SK-N-SH treated with all-trans-retinoic acid at 6 μM for 48 hours (cell line): ENCODE results near the gene MAP3K14.

ENCODE experiments used
- ATAC-seq: fragments of 200-7000 bp; cut with Tn5 transposase; 3 replicates; pipeline ENCODE4 v1.9.1; 2020; ENCODE audit warnings: mild to moderate bottlenecking, moderate library complexity
- ARNTL ChIP-seq: fragments of 450-650 bp; formaldehyde crosslinking; IDR thresholded peaks from 2 replicates; pipeline ENCODE4 v1.5.0; 2020; ENCODE audit warnings: low read depth, mild to moderate bottlenecking, moderate library complexity, borderline replicate concordance
- BACH2 ChIP-seq: fragments of 250-450 bp; sonication (Bioruptor Pico); IDR thresholded peaks from 2 replicates; pipeline ENCODE4 v1.9.0; 2021; ENCODE audit warnings: mild to moderate bottlenecking, borderline replicate concordance
- CSDC2 ChIP-seq: fragments of 250-450 bp; sonication (Bioruptor Pico); IDR thresholded peaks from 2 replicates; pipeline ENCODE4 v1.5.0; 2020; ENCODE audit warnings: mild to moderate bottlenecking, moderate library complexity
- CSRNP3 ChIP-seq: fragments of 250-450 bp; sonication (Bioruptor Pico); IDR thresholded peaks from 2 replicates; pipeline ENCODE4 v1.5.1; 2021; ENCODE audit warnings: mild to moderate bottlenecking, moderate library complexity
- ESRRG ChIP-seq: fragments of 250-450 bp; sonication (Bioruptor Pico); IDR thresholded peaks from 2 replicates; pipeline ENCODE4 v1.6.1; 2021; ENCODE audit warnings: mild to moderate bottlenecking
- ISL1 ChIP-seq: fragments of 250-450 bp; sonication (Bioruptor Pico); IDR thresholded peaks from 2 replicates; pipeline ENCODE4 v2.1.2; 2022; ENCODE audit warnings: mild to moderate bottlenecking, moderate library complexity
- OSR1 ChIP-seq: fragments of 250-450 bp; sonication (Bioruptor Pico); IDR thresholded peaks from 2 replicates; pipeline ENCODE4 v1.8.0; 2022; ENCODE audit warnings: moderate library complexity, mild to moderate bottlenecking, inconsistent platforms
- PATZ1 ChIP-seq: fragments of 250-450 bp; sonication (Bioruptor Pico); IDR thresholded peaks from 2 replicates; pipeline ENCODE4 v1.8.0; 2020; ENCODE audit warnings: mild to moderate bottlenecking, moderate library complexity, borderline replicate concordance
- PPARA ChIP-seq: fragments of 250-450 bp; sonication (Bioruptor Pico); IDR thresholded peaks from 2 replicates; pipeline ENCODE4 v1.5.0; 2020; ENCODE audit warnings: mild to moderate bottlenecking, borderline replicate concordance
- RARB ChIP-seq: fragments of 250-450 bp; sonication (Bioruptor Pico); IDR thresholded peaks from 2 replicates; pipeline ENCODE4 v1.8.0; 2021; ENCODE audit warnings: mild to moderate bottlenecking, moderate library complexity
- SNAI2 ChIP-seq: fragments of 250-450 bp; sonication (Bioruptor Pico); IDR thresholded peaks from 2 replicates; pipeline ENCODE4 v1.5.0; 2020; ENCODE audit warnings: mild to moderate bottlenecking, moderate library complexity
- TCF4 ChIP-seq: fragments of 250-450 bp; sonication (Bioruptor Pico); IDR thresholded peaks from 2 replicates; pipeline ENCODE4 v1.8.0; 2021; ENCODE audit warnings: mild to moderate bottlenecking, moderate library complexity, borderline replicate concordance
- TSHZ2 ChIP-seq: fragments of 250-450 bp; sonication (Bioruptor Pico); IDR thresholded peaks from 2 replicates; pipeline ENCODE4 v1.5.0; 2020; ENCODE audit warnings: mild to moderate bottlenecking, moderate library complexity
- ZC3H10 ChIP-seq: fragments of 250-450 bp; sonication (Bioruptor Pico); IDR thresholded peaks from 2 replicates; pipeline ENCODE4 v1.5.1; 2021; ENCODE audit warnings: mild to moderate bottlenecking, moderate library complexity
- ZFP3 ChIP-seq: fragments of 250-450 bp; sonication (Bioruptor Pico); IDR thresholded peaks from 2 replicates; pipeline ENCODE4 v1.5.0; 2020; ENCODE audit warnings: mild to moderate bottlenecking, moderate library complexity
- ZFP30 ChIP-seq: fragments of 450-650 bp; formaldehyde crosslinking; IDR thresholded peaks from 2 replicates; pipeline ENCODE4 v1.5.0; 2022; ENCODE audit warnings: mild to moderate bottlenecking, moderate library complexity
- ZNF565 ChIP-seq: fragments of 450-650 bp; formaldehyde crosslinking; conservative IDR thresholded peaks from 2 replicates; pipeline ENCODE4 v1.5.0; 2020; ENCODE audit warnings: low read depth, mild to moderate bottlenecking, moderate library complexity
- ZNF70 ChIP-seq: fragments of 450-650 bp; formaldehyde crosslinking; IDR thresholded peaks from 2 replicates; pipeline ENCODE4 v1.5.0; 2020; ENCODE audit warnings: mild to moderate bottlenecking, moderate library complexity
- ZNF8 ChIP-seq: fragments of 450-650 bp; formaldehyde crosslinking; IDR thresholded peaks from 2 replicates; pipeline ENCODE4 v1.5.0; 2020; ENCODE audit warnings: mild to moderate bottlenecking, moderate library complexity
- TF ChIP-seq, protein P1 (sequence below): fragments of 250-450 bp; sonication (Bioruptor Pico); IDR thresholded peaks from 2 replicates; pipeline ENCODE4 v1.5.1; 2020; ENCODE audit warnings: low read depth, mild to moderate bottlenecking, moderate library complexity

The MAP3K14 gene

DNA sequence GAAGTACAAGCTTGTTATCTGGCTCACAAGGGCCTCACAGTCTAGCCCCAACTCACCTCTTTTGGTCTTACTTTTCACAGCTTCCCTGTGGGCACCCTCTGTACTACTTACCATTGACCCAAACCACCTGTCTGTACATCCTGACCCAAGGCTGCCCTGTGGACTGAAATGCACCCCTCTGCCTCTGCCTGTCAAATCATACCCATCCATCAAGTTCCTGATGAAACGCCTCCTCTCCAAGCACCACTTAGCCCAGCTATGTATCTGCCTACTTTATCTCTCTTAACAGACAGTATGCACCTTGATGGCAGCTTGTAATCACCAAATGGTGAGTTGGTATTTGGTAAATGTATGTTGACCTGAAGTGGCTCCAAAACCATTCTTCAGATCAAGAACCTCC is 7.5 kb upstream of the MAP3K14 start:
- ATAC-seq: no peak
- TF ChIP-seq PPARA (CRISPR knock-in tag) (no peak), ZNF8 (CRISPR knock-in tag) (no peak), TCF4 (CRISPR knock-in tag) (no peak), ESRRG (CRISPR knock-in tag) (no peak), CSDC2 (CRISPR knock-in tag) (no peak), ISL1 (no peak), OSR1 (no peak), RARB (CRISPR knock-in tag) (no peak), BACH2 (CRISPR knock-in tag) (no peak), CSRNP3 (no peak), ZFP3 (CRISPR knock-in tag) (no peak)
- TF ChIP-seq, protein P1, sequence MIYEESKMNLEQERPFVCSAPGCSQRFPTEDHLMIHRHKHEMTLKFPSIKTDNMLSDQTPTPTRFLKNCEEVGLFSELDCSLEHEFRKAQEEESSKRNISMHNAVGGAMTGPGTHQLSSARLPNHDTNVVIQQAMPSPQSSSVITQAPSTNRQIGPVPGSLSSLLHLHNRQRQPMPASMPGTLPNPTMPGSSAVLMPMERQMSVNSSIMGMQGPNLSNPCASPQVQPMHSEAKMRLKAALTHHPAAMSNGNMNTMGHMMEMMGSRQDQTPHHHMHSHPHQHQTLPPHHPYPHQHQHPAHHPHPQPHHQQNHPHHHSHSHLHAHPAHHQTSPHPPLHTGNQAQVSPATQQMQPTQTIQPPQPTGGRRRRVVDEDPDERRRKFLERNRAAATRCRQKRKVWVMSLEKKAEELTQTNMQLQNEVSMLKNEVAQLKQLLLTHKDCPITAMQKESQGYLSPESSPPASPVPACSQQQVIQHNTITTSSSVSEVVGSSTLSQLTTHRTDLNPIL (CRISPR knock-in tag): no peak

- no peak for ATAC-seq
- TF ChIP-seq OSR1 (no peak), CSRNP3 (no peak), CSDC2 (CRISPR knock-in tag) (no peak), ESRRG (CRISPR knock-in tag) (no peak), ZNF8 (CRISPR knock-in tag) (no peak), TSHZ2 (CRISPR knock-in tag) (no peak), ARNTL (CRISPR knock-in tag) (no peak), BACH2 (CRISPR knock-in tag) (no peak), SNAI2 (no peak), TCF4 (CRISPR knock-in tag) (no peak), PPARA (CRISPR knock-in tag) (no peak), RARB (CRISPR knock-in tag) (no peak), ZC3H10 (CRISPR knock-in tag) (no peak), ZFP30 (no peak), ZFP3 (CRISPR knock-in tag) (no peak), PATZ1 (CRISPR knock-in tag) (no peak)
- TF ChIP-seq, protein P1 (CRISPR knock-in tag): no peak
- TF ChIP-seq, all 23 proteins: peak for 0
These were observed 5.3 kb upstream of the MAP3K14 start for GRCh38 chr17:45322168-45322567.

DNA sequence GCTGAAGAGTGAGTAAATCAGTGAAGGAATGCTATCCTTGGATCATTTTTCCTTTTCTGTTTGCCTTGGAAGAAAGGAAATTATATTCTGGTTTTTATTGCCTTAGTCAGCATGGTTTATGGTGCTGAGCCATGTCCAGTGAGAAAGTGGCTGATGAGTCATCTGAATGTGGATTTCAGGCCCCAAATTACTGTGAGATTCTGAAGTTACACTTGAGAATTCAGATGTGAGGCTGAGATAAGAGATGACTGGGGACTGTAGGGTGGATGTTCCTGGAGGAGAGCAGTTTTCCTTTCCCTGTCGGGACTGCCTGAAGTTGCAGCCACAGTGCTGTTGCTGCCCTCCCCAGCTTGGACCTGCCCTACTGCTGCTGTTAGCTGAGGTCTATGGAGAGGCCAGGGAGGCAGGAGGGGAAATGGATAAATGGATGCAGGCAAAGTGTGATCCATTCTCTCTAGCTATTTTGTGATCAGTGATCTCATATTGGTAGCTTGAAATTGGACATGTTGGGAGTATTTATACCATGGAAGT is 4.2 kb upstream of the MAP3K14 start:
- peak; percentile 67 for ATAC-seq
- TF ChIP-seq, protein P1 (CRISPR knock-in tag): no peak
- TF ChIP-seq ZNF70 (CRISPR knock-in tag) (no peak), OSR1 (no peak), SNAI2 (no peak), ZNF565 (CRISPR knock-in tag) (no peak), CSRNP3 (no peak), BACH2 (CRISPR knock-in tag) (no peak), RARB (CRISPR knock-in tag) (peak; percentile 64; the same call in 1 of the 2 replicates), PATZ1 (CRISPR knock-in tag) (peak; percentile 61; the same call in 1 of the 2 replicates), CSDC2 (CRISPR knock-in tag) (no peak), ZFP3 (CRISPR knock-in tag) (no peak), ZFP30 (no peak)
